Activated CD4-positive, alpha-beta T cell treated with anti-CD3 and anti-CD28 coated beads, Interleukin-2, amount 10 ng/mL, durations not matched to agents 7 days and 5 days (primary cell): Measurements from ENCODE around the gene ZFAND3. TPM values are rescaled to one million over a fixed set of nuclear protein-coding genes. Genes with fewer than 3 reads are reported as not detected.
A peak's percentile ranks its signal among the peaks of the same experiment; 100 is the strongest.
"Not testable (repeated sequence)": the region's sequence is repeated elsewhere in the genome, so short reads cannot be mapped to it uniquely, and the experiment has no call there.

ENCODE experiments used
- CTCF ChIA-PET: fragments of 350-600 bp; sonication (Branson Sonifier 250); formaldehyde crosslinking; loops from one replicate; lab custom pipeline; 2021; ENCODE audit warnings: antibody characterized with exemption; lab: Charles Lee
- POLR2A ChIA-PET: fragments of 350-600 bp; sonication (Branson Sonifier 250); formaldehyde crosslinking; loops from one replicate; lab custom pipeline; 2021; ENCODE audit warnings: antibody characterized with exemption; lab: Charles Lee
- DNase-seq: peaks from one replicate; pipeline ENCODE4 v3.0.0-alpha.2; 2020
- H3K27ac Mint-ChIP-seq: one replicate; pipeline ENCODE4 v1.8.0; 2021; ENCODE audit warnings: mild to moderate bottlenecking, moderate library complexity, mixed read lengths
- H3K27me3 Mint-ChIP-seq: one replicate; pipeline ENCODE4 v1.8.0; 2021; ENCODE audit warnings: mixed read lengths
- H3K36me3 Mint-ChIP-seq: one replicate; pipeline ENCODE4 v1.8.0; 2021; ENCODE audit warnings: low read depth, mixed read lengths
- H3K4me1 Mint-ChIP-seq: one replicate; pipeline ENCODE4 v1.8.0; 2021; ENCODE audit warnings: mixed read lengths
- H3K4me3 Mint-ChIP-seq: one replicate; pipeline ENCODE4 v1.8.0; 2021; ENCODE audit warnings: mild to moderate bottlenecking, moderate library complexity, mixed read lengths
- H3K9me3 Mint-ChIP-seq: one replicate; pipeline ENCODE4 v1.8.0; 2021; ENCODE audit warnings: mixed read lengths
- total RNA-seq, 2 experiments: library from RNA; stranded (reverse); gene quantifications; one replicate each; pipeline ENCODE4 v1.2.3, GENCODE V29; 2021

The ZFAND3 gene
- total RNA-seq, 2 experiments from 2014 or later = 27.4 to 34.7 TPM

DNA sequence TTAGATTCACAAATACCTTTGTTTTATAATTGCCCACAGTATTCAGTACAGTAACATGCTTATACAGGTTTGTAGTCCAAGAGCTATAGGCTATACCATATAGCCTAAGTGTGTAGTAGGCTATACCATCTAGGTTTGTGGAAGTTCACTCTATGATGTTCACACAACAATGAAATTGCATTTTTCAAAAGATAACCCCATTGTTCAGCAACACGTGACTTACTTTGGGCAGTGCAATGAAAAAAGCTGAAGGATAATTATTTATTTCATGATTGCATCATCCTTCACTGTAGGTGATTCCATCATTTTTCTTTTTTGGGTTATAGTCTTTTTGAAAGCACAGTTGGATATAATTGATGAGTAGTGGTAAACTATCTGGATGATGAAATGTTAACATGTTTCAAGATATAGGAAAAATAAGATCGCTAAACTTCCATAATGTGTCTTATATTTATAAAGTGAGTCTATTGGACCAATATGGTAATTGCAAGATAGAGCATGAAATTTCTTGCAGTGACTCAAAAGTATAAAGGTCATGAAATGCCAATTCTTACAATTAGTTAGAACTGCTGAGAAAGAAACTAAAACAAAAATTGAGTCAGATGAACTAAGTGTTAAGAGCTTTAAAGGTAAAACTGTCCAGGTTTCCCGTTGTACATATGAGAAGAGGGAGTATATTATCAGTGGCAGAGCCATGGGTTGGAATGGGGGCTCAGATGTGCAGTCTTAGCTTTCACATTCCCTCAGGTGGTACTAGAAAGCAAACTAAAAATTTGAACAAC, 164.4 kb downstream of the ZFAND3 start:
- POLR2A ChIA-PET = no interaction called here
- peaks cover 2% of the 10 kb centered on the region for H3K36me3 Mint-ChIP-seq
- no peaks in the 10 kb centered on the region for H3K27me3 Mint-ChIP-seq
- peaks cover 29% of the 10 kb centered on the region for H3K4me1 Mint-ChIP-seq
- no peak for DNase-seq
- H3K27ac Mint-ChIP-seq = no peak overlapping the region
- H3K9me3 Mint-ChIP-seq = no peaks in the 10 kb centered on the region
- CTCF ChIA-PET = no interaction called here
- H3K4me3 Mint-ChIP-seq = no peak overlapping the region

DNA sequence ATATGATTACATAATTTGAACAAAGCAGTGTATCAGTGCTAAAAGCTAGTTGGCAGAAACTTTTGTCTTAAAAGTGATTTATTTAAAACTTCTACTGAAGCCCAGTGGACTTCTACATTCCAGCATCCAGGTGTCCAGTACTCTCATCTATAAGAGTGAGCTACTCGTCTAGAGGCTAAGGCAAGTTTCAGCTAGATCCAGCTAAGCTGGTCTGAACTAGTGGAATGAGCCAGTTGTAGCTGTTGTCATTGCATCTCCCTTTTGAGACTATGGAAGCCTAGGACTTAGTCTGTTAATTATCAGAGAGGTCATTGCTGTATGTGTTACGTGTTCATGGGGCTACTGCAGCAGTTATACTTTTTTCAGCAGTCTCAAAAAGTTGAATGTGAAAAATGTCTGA, 165.1 kb downstream of the ZFAND3 start:
- Mint-ChIP-seq H3K27ac (no peak overlapping the region), H3K9me3 (no peaks in the 10 kb centered on the region), H3K27me3 (no peaks in the 10 kb centered on the region), H3K4me1 (peaks cover 26% of the 10 kb centered on the region), H3K36me3 (peaks cover 2% of the 10 kb centered on the region), H3K4me3 (no peak overlapping the region)
- CTCF ChIA-PET = no interaction called here
- DNase-seq = no peak
- POLR2A ChIA-PET = no interaction called here

DNA sequence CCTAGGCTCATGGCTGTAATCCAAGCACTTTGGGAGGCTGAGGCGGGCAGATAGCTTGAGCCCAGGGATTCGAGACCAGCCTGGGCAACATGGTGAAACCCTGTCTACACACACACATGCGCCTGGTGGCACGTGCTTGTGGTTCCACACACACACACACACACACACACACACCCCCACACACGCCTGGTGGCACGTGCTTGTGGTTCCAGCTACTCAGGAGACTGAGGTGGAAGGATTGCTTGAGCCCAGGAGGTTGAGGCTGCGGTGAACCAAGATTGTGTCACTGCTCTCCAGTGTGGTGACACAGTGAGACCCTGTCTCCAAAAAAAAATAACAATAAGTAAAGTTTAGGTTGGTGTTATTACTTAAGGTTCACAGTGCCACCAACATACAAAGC, 165.8 kb downstream of the ZFAND3 start:
- POLR2A ChIA-PET = interaction anchor here (0.6 kb wide), 1 partner anchor 342 kb away, joined by 3 read pairs; no protein-coding TSS in a partner anchor
- H3K27ac Mint-ChIP-seq = no peak overlapping the region
- DNase-seq = peak; percentile 28
- CTCF ChIA-PET = interaction anchor here (0.5 to 1.1 kb wide), 2 partner anchors 39 to 359 kb away, joined by 3 read pairs; no protein-coding TSS in a partner anchor
- H3K4me3 Mint-ChIP-seq = no peak overlapping the region
- no peaks in the 10 kb centered on the region for H3K27me3 Mint-ChIP-seq
- peaks cover 20% of the 10 kb centered on the region for H3K4me1 Mint-ChIP-seq
- peaks cover 2% of the 10 kb centered on the region for H3K36me3 Mint-ChIP-seq
- H3K9me3 Mint-ChIP-seq = no peaks in the 10 kb centered on the region

DNA sequence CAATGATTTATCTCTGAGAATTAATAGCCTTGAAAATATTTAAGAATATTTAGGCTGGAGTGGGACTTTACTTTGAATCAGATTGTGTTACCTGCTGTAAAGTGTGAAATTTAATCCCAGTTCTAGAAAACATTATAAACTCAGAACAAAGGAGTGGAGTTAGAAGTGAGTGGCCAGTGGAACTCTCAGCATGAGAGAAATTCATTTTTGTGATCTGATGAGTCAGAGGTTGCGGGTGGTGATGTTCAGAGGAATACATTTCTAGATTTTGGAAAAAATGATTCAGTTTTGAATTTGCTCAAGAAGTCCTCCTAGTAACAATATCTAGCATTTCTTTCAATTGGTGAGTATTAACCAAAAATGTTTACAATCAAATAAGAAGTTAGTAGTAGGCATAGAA, 167.5 kb downstream of the ZFAND3 start:
- POLR2A ChIA-PET = no interaction called here

DNA sequence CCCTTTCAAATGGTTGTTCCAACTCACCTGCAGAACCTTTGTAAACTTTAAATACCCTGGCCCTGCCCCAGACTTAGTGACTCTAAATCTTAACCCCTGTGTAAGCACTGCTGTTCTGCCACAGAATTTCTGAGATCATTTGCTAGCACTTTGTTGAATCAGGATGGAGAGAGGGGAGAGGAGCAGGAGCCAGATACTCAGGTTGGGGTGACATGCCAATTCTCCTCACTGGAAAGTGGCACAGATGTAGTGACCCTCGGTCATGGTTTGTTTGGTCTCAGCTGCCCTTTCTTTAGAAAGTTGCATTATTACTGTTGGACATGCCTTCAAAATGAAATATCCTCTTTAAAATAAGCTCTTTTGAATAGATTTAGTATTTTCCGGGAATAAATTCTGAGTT, 168.0 kb downstream of the ZFAND3 start:
- ChIA-PET POLR2A (no interaction called here), CTCF (interaction anchor here (1.4 kb wide), 1 partner anchor 271 kb away, joined by 3 read pairs; no protein-coding TSS in a partner anchor)
- no peak overlapping the region for H3K27ac Mint-ChIP-seq
- no peak overlapping the region for H3K4me3 Mint-ChIP-seq
- H3K27me3 Mint-ChIP-seq = no peaks in the 10 kb centered on the region
- no peak for DNase-seq
- H3K9me3 Mint-ChIP-seq = no peaks in the 10 kb centered on the region
- H3K36me3 Mint-ChIP-seq = peaks cover 2% of the 10 kb centered on the region
- peaks cover 17% of the 10 kb centered on the region for H3K4me1 Mint-ChIP-seq

More for the DNA sequence above, 167.5 kb downstream of the ZFAND3 start:
- CTCF ChIA-PET = no interaction called here
- Mint-ChIP-seq H3K27ac (no peak overlapping the region), H3K27me3 (no peaks in the 10 kb centered on the region), H3K4me1 (peaks cover 17% of the 10 kb centered on the region), H3K36me3 (peaks cover 2% of the 10 kb centered on the region), H3K9me3 (no peaks in the 10 kb centered on the region), H3K4me3 (no peak overlapping the region)
- DNase-seq = no peak

DNA sequence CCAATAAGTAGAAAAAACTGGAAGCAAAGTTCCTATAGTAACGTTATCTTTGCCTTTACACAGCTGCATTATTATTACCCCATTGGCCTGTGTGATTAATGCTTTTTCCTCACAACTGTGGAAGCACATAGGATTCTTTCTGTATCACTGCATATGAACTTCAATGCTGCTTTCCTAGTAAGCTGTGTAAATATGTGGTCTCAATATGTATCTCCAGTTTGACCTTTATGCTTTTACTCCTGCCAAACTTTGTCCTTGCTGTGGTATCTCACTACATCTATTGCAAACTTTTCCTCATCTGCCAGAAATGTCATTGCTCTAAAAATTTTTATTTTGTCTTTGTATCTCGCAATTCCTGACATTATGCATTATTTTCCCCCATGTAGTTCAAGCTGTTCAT, 168.6 kb downstream of the ZFAND3 start:
- DNase-seq = no peak
- no peak overlapping the region for H3K27ac Mint-ChIP-seq
- H3K27me3 Mint-ChIP-seq = no peaks in the 10 kb centered on the region
- ChIA-PET POLR2A (no interaction called here), CTCF (interaction anchor here (0.6 to 1.4 kb wide), 2 partner anchors 271 to 578 kb away, joined by 3 read pairs; no protein-coding TSS in a partner anchor)
- H3K9me3 Mint-ChIP-seq = no peaks in the 10 kb centered on the region
- H3K4me3 Mint-ChIP-seq = no peak overlapping the region
- H3K4me1 Mint-ChIP-seq = peaks cover 17% of the 10 kb centered on the region
- H3K36me3 Mint-ChIP-seq = peaks cover 5% of the 10 kb centered on the region

DNA sequence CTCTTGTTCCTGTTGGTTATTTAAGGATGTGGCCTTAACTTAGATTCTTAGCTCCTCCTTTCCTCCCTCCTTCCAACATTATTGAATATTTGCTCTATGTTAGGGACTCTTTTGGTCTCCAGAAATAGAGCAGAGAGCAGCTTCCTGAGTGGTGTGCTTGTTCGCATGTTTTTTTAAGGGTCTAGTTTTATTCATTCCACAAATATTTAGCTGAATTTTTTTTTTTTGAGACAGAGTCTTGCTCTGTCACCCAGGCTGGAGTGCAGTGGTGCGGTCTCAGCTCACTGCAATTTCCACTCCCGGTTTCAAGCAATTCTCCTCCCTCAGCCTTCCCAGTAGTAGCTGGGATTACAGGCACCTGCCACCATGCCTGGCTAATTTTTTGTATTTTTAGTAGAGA, 169.2 kb downstream of the ZFAND3 start:
- H3K4me3 Mint-ChIP-seq = no peak overlapping the region
- H3K9me3 Mint-ChIP-seq = no peaks in the 10 kb centered on the region
- H3K27ac Mint-ChIP-seq = no peak overlapping the region
- no peaks in the 10 kb centered on the region for H3K27me3 Mint-ChIP-seq
- DNase-seq = no peak
- peaks cover 17% of the 10 kb centered on the region for H3K4me1 Mint-ChIP-seq
- peaks cover 3% of the 10 kb centered on the region for H3K36me3 Mint-ChIP-seq
- POLR2A ChIA-PET = no interaction called here
- CTCF ChIA-PET = interaction anchor here (0.6 to 1.4 kb wide), 2 partner anchors 272 to 578 kb away, joined by 3 read pairs; no protein-coding TSS in a partner anchor

DNA sequence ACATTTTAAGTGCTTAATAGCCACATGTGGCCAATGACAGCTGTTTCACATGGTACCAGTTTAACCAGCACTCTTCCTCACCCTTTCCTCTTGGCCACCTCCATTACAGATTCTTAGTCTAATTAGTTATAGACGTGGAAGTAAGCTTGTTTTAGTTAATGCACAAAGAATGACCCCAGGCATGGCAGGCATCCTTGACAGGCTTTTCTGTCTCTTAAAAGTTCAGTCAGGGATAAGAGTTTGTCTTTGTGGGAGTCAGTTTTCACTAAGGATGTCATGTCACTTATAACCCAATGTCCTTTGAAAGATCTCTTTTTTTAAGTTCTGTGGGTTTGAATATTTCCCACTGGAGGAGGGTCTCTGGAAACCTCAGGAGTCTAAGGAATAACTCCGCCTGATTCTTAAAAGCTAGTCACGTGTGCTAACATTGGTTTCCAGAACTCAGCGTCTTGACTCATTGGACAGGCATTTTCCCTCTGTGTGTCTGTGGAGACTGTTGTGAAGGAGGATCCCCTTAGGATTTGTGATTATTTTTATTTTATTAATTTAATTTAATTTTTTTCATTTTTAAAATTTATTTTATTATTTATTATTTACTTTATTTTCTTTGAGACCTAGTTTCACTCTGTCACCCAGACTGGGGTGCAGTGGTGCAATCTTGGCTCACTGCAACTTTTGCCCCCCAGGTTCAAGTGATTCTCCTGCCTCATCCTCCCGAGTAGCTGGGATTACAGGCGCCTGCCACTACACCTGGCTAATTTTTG, 171.4 kb downstream of the ZFAND3 start:
- peaks cover 3% of the 10 kb centered on the region for H3K36me3 Mint-ChIP-seq
- ChIA-PET POLR2A (no interaction called here), CTCF (no interaction called here)
- H3K9me3 Mint-ChIP-seq = no peaks in the 10 kb centered on the region
- H3K4me3 Mint-ChIP-seq = no peak overlapping the region
- peaks cover 6% of the 10 kb centered on the region for H3K4me1 Mint-ChIP-seq
- no peak overlapping the region for H3K27ac Mint-ChIP-seq
- H3K27me3 Mint-ChIP-seq = no peaks in the 10 kb centered on the region
- DNase-seq = no peak

DNA sequence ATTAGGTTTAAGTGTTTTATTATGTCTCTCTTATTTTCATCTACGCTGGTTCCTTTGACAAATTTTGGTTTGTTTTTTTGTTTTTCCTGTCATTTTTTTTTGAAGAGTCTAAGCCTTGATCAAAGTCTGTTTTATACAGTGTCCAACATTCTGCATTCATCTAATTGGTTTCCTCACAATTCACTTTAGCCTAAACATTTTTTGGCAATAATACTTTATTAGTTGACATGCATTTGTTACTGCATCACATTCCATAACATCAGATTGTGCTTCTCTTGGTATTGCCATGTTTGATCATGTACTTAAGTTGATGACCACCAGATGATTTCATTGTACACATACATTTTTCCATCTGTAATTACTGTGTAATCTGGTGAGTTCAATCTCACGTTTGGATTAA, 173.2 kb downstream of the ZFAND3 start:
- Mint-ChIP-seq H3K27me3 (no peaks in the 10 kb centered on the region), H3K4me1 (no peaks in the 10 kb centered on the region), H3K9me3 (peaks cover 3% of the 10 kb centered on the region), H3K27ac (no peak overlapping the region), H3K4me3 (no peak overlapping the region), H3K36me3 (peaks cover 6% of the 10 kb centered on the region)
- DNase-seq = no peak
- POLR2A ChIA-PET = no interaction called here
- CTCF ChIA-PET = interaction anchor here (0.7 kb wide), 1 partner anchor 832 kb away, joined by 3 read pairs; no protein-coding TSS in a partner anchor

DNA sequence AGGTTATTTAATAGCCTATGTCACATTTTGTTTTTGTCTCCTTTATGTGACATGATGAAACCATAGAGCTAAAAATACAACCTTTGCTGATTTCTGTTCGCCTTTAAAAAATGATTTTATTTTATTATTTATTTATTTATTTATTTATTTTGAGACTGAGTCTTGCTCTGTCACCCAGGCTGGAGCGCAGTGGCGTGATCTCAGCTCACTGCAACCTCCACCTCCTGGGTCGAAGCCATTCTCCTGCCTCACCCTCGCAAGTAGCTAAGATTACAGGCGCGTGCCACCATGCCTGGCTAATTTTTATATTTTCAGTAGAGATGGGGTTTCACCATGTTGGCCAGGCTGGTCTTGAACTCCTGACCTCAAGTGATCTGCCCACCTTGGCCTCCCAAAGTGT, 173.7 kb downstream of the ZFAND3 start:
- not testable (repeated sequence) for H3K27me3 Mint-ChIP-seq

DNA sequence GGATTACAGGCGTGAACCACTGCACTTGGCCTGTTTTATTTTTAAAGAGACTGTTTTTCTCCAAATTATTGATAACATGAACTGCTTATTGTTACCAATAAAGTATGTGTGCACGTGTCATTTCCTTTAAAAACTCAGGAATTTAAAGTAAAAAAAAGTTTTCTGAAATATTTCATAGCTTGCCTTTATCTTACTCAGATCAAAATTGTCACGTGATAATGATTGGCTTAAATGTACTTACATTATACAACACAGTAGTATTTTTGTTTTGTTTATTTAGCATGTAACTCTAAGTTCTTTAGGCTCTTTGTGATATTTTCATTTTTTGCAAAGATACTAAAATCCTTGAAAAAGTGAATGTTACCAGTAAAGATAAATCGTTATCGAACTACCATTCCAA, 174.1 kb downstream of the ZFAND3 start:
- no peak for DNase-seq
- Mint-ChIP-seq H3K4me1 (no peaks in the 10 kb centered on the region), H3K27ac (no peak overlapping the region), H3K9me3 (peaks cover 8% of the 10 kb centered on the region), H3K36me3 (peaks cover 10% of the 10 kb centered on the region), H3K27me3 (no peaks in the 10 kb centered on the region), H3K4me3 (no peak overlapping the region)
- POLR2A ChIA-PET = no interaction called here
- CTCF ChIA-PET = interaction anchor here (0.7 kb wide), 1 partner anchor 832 kb away, joined by 3 read pairs; no protein-coding TSS in a partner anchor

More for the DNA sequence above, 173.7 kb downstream of the ZFAND3 start:
- H3K27ac Mint-ChIP-seq, H3K9me3 Mint-ChIP-seq, DNase-seq, H3K4me1 Mint-ChIP-seq, H3K4me3 Mint-ChIP-seq, POLR2A ChIA-PET: not testable (repeated sequence)
- CTCF ChIA-PET = interaction anchor here (0.7 kb wide), 1 partner anchor 832 kb away, joined by 3 read pairs; no protein-coding TSS in a partner anchor
- peaks cover 10% of the 10 kb centered on the region for H3K36me3 Mint-ChIP-seq

DNA sequence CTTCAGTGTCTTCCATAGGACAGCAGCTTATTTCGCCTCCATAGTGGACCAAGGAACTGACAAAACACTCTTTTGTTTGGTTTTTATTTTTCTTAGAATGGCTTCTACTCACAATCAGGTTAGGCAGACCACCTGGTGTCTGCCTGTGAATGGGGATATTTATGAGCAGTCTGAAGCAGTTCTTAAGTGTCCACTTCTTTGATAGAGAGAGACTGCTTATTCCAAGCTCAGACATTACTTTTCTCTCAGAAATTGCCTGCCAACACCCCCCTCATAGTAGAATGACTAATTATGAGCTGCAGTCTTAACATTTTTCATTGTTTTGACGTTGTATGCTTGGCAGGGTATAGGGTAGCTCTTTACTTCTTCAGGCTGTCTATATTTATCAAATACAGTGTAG, 174.7 kb downstream of the ZFAND3 start:
- peaks cover 8% of the 10 kb centered on the region for H3K9me3 Mint-ChIP-seq
- CTCF ChIA-PET = no interaction called here
- no peaks in the 10 kb centered on the region for H3K4me1 Mint-ChIP-seq
- no peaks in the 10 kb centered on the region for H3K27me3 Mint-ChIP-seq
- peaks cover 10% of the 10 kb centered on the region for H3K36me3 Mint-ChIP-seq
- H3K4me3 Mint-ChIP-seq = no peak overlapping the region
- POLR2A ChIA-PET = no interaction called here
- no peak for DNase-seq
- no peak overlapping the region for H3K27ac Mint-ChIP-seq

DNA sequence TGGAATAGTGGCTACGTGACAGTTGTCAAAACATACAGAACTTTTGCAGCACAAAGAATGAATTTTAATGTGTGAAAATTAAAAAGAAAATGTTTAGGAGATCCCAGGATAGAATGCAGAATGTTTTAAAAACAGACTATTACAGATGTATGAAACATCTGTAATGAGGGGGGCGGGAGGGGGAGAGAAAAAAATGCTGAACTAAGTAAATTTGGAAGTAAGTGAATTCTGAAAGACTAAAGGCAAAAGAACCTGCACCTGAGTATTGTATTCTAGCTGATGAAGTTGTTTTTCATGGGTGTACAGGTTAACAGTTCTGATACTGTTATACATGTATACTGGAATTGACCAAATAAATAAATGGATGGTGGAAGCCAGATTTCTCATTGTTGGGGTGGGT, 178.8 kb downstream of the ZFAND3 start:
- ChIA-PET CTCF (no interaction called here), POLR2A (no interaction called here)
- Mint-ChIP-seq H3K4me1 (no peaks in the 10 kb centered on the region), H3K9me3 (peaks cover 13% of the 10 kb centered on the region), H3K27ac (no peak overlapping the region), H3K4me3 (no peak overlapping the region), H3K36me3 (peaks cover 11% of the 10 kb centered on the region), H3K27me3 (no peaks in the 10 kb centered on the region)
- no peak for DNase-seq
